OCI-LY7 (cell line): ENCODE results near the gene ACVR1B. TPM values are rescaled to one million over a fixed set of nuclear protein-coding genes. Genes with fewer than 3 reads are reported as not detected.

ENCODE experiments used
- BruUV-seq: library from RNA; stranded (reverse); fragments of 400-500 nt; replicated peaks from 2 replicates; lab custom pipeline; 2021; lab: Mats Ljungman, UMichigan
- CTCF ChIA-PET: fragments of 300-600 bp; sonication (Branson Sonifier 250); formaldehyde crosslinking; loops from one replicate; lab custom pipeline; 2022; ENCODE audit warnings: antibody characterized with exemption; ENCODE audit not compliant: unreplicated experiment; lab: Charles Lee
- POLR2A ChIA-PET: fragments of 300-600 bp; sonication (Branson Sonifier 250); formaldehyde crosslinking; loops from one replicate; lab custom pipeline; 2022; ENCODE audit warnings: antibody characterized with exemption; lab: Charles Lee
- DNase-seq: peaks from one replicate; pipeline ENCODE4 v3.0.0-alpha.2; 2015; ENCODE audit warnings: low spot score
- H2AFZ ChIP-seq: fragments of 200-600 bp; sonication (generic), shearing (Covaris generic); 2 replicates; pipeline ENCODE4 v1.6.1; 2014; ENCODE audit warnings: mild to moderate bottlenecking, antibody characterized with exemption, low read length, moderate library complexity
- H3K27ac ChIP-seq: fragments of 200-600 bp; sonication (generic); 2 replicates; pipeline ENCODE4 v1.5.1; 2014; ENCODE audit warnings: mixed run types, low read depth, mild to moderate bottlenecking, moderate library complexity, low read length, inconsistent platforms; ENCODE audit not compliant: poor library complexity, severe bottlenecking
- H3K36me3 ChIP-seq: fragments of 200-600 bp; sonication (generic); 2 replicates; pipeline ENCODE4 v1.6.1; 2014; ENCODE audit warnings: mild to moderate bottlenecking, antibody characterized with exemption, low read length, moderate library complexity, mixed read lengths; ENCODE audit not compliant: insufficient read depth
- H3K4me1 ChIP-seq: fragments of 200-600 bp; sonication (generic); 2 replicates; pipeline ENCODE4 v1.5.1; 2014; ENCODE audit warnings: mild to moderate bottlenecking, low read length; ENCODE audit not compliant: insufficient read depth, poor library complexity, severe bottlenecking
- H3K4me2 ChIP-seq: fragments of 200-600 bp; sonication (generic); 2 replicates; pipeline ENCODE4 v1.6.1; 2014; ENCODE audit warnings: mild to moderate bottlenecking, low read length
- H3K4me3 ChIP-seq: fragments of 200-600 bp; sonication (generic); 2 replicates; pipeline ENCODE4 v1.5.1; 2014; ENCODE audit warnings: mild to moderate bottlenecking, low read depth, low read length; ENCODE audit not compliant: poor library complexity, severe bottlenecking
- H3K79me2 ChIP-seq: fragments of 200-600 bp; sonication (generic); 2 replicates; pipeline ENCODE4 v1.6.1; 2016; ENCODE audit warnings: low read depth, mild to moderate bottlenecking, low read length, moderate library complexity, mixed read lengths; ENCODE audit not compliant: insufficient read depth
- H3K9me2 ChIP-seq: fragments of 200-600 bp; sonication (generic); 2 replicates; pipeline ENCODE4 v1.6.1; 2016; ENCODE audit warnings: mild to moderate bottlenecking, low read length, mixed read lengths; ENCODE audit not compliant: insufficient read depth
- H3K9me3 ChIP-seq: fragments of 200-600 bp; sonication (generic); 2 replicates; pipeline ENCODE4 v1.6.1; 2014; ENCODE audit warnings: mild to moderate bottlenecking, mixed run types, low read length, mixed read lengths
- H4K20me1 ChIP-seq: fragments of 200-600 bp; sonication (generic); 2 replicates; pipeline ENCODE4 v1.6.1; 2014; ENCODE audit warnings: mild to moderate bottlenecking, antibody characterized with exemption, low read length, moderate library complexity, mixed read lengths; ENCODE audit not compliant: insufficient read depth
- CTCF ChIP-seq: fragments of 200-600 bp; sonication (generic); conservative IDR thresholded peaks from 2 replicates; pipeline ENCODE4 v1.5.1; 2014; ENCODE audit warnings: mild to moderate bottlenecking, antibody characterized with exemption, low read length, moderate library complexity, mixed read lengths
- EZH2phosphoT487 ChIP-seq: fragments of 200-600 bp; sonication (generic); IDR thresholded peaks from 2 replicates; pipeline ENCODE4 v1.6.1; 2018; ENCODE audit warnings: low read depth, borderline replicate concordance, mild to moderate bottlenecking, mixed run types, antibody characterized with exemption, low read length, moderate library complexity, mixed read lengths
- intact Hi-C: fragments of 100-400 bp; cut with micrococcal nuclease; formaldehyde crosslinking; loops from one replicate; pipeline ENCODE4 v1.10.0; 2022; ENCODE audit not compliant: unreplicated experiment
- total RNA-seq, 2 experiments: library from RNA; depleted of rRNA in 1 of 2; stranded (reverse); fragments of >200 nt in 1 of 2; shearing (Covaris generic) in 1 of 2; gene quantifications; 2 replicates each; pipeline ENCODE4 v1.2.3, GENCODE V29; 2014 to 2022

The ACVR1B gene
- total RNA-seq, 2 experiments from 2014 or later = 4.1 to 6.8 TPM

- H4K20me1 ChIP-seq = no peaks in the 10 kb centered on the region
- no peak for DNase-seq
- no peaks in the 10 kb centered on the region for H3K4me1 ChIP-seq
- no peaks in the 10 kb centered on the region for H3K79me2 ChIP-seq
- H3K27ac ChIP-seq = no peak overlapping the region
- intact Hi-C loops = no loop called here
- H3K9me2 ChIP-seq = no peaks in the 10 kb centered on the region
- no peak overlapping the region for H2AFZ ChIP-seq
- ChIA-PET CTCF (interaction anchor here (0.9 kb wide), 1 partner anchor 9 kb away, joined by 3 read pairs; no protein-coding TSS in a partner anchor), POLR2A (no interaction called here)
- no peak overlapping the region for H3K4me2 ChIP-seq
- H3K36me3 ChIP-seq = no peaks in the 10 kb centered on the region
- no peak overlapping the region for H3K4me3 ChIP-seq
- BruUV-seq = no TSS peak
- TF ChIP-seq EZH2phosphoT487 (no peak), CTCF (peak; percentile 55)
- H3K9me3 ChIP-seq = no peaks in the 10 kb centered on the region
Observed at GRCh38 chr12:51913071-51914033, 38.1 kb upstream of the ACVR1B start.

GRCh38 chr12:51914034-51914923 is 37.2 kb upstream of the ACVR1B start:
- TF ChIP-seq EZH2phosphoT487 (no peak), CTCF (no peak)
- no peaks in the 10 kb centered on the region for H3K9me3 ChIP-seq
- no peak overlapping the region for H3K4me2 ChIP-seq
- H3K27ac ChIP-seq = no peak overlapping the region
- H3K36me3 ChIP-seq = no peaks in the 10 kb centered on the region
- intact Hi-C loops = no loop called here
- no peak overlapping the region for H2AFZ ChIP-seq
- DNase-seq = no peak
- no peaks in the 10 kb centered on the region for H3K9me2 ChIP-seq
- CTCF ChIA-PET = no interaction called here
- BruUV-seq = no TSS peak
- H3K4me3 ChIP-seq = no peak overlapping the region
- H3K4me1 ChIP-seq = no peaks in the 10 kb centered on the region
- H4K20me1 ChIP-seq = no peaks in the 10 kb centered on the region
- no peaks in the 10 kb centered on the region for H3K79me2 ChIP-seq
- POLR2A ChIA-PET = no interaction called here
